H9 (cell line): ENCODE results near the gene SDK1. TPM values are rescaled to one million over a fixed set of nuclear protein-coding genes. Genes with fewer than 3 reads are reported as not detected.
A peak's percentile ranks its signal among the peaks of the same experiment; 100 is the strongest.

Experiments
- DNase-seq: peaks from one replicate; pipeline ENCODE4 v3.0.0-alpha.2; 2017
- H2AFZ ChIP-seq: one replicate; pipeline ENCODE4 v1.6.1; 2013; ENCODE audit warnings: mild to moderate bottlenecking, low read length, control low read depth, moderate library complexity
- H2AK5ac ChIP-seq: 2 replicates; pipeline ENCODE4 v1.6.1; 2013; ENCODE audit warnings: low read length, control low read depth, mixed read lengths; ENCODE audit not compliant: insufficient read length
- H2BK120ac ChIP-seq: one replicate; pipeline ENCODE4 v1.6.1; 2013; ENCODE audit warnings: low read depth, mild to moderate bottlenecking, low read length, control low read depth, inconsistent platforms; ENCODE audit not compliant: poor library complexity, severe bottlenecking
- H2BK12ac ChIP-seq: 2 replicates; pipeline ENCODE4 v1.6.1; 2013; ENCODE audit warnings: low read length, control low read depth, mixed read lengths, low read depth; ENCODE audit not compliant: insufficient read length
- H2BK15ac ChIP-seq: 2 replicates; pipeline ENCODE4 v1.6.1; 2013; ENCODE audit warnings: low read depth, low read length, control low read depth
- H2BK20ac ChIP-seq: one replicate; pipeline ENCODE4 v1.6.1; 2013; ENCODE audit warnings: low read depth, mild to moderate bottlenecking, low read length, control low read depth, inconsistent platforms; ENCODE audit not compliant: poor library complexity, severe bottlenecking
- H2BK5ac ChIP-seq: 2 replicates; pipeline ENCODE4 v1.6.1; 2013; ENCODE audit warnings: low read length, control low read depth, mixed read lengths; ENCODE audit not compliant: insufficient read length
- H3K14ac ChIP-seq: 2 replicates; pipeline ENCODE4 v1.6.1; 2013; ENCODE audit warnings: low read length, control low read depth; ENCODE audit not compliant: insufficient read depth
- H3K18ac ChIP-seq: 2 replicates; pipeline ENCODE4 v1.6.1; 2013; ENCODE audit warnings: low read depth, mild to moderate bottlenecking, mixed read lengths, low read length, control low read depth; ENCODE audit not compliant: insufficient read length
- H3K23ac ChIP-seq: 2 replicates; pipeline ENCODE4 v1.6.1; 2013; ENCODE audit warnings: low read length, control low read depth, mixed read lengths, low read depth; ENCODE audit not compliant: insufficient read length
- H3K23me2 ChIP-seq: 2 replicates; pipeline ENCODE4 v1.6.1; 2013; ENCODE audit warnings: low read depth, mild to moderate bottlenecking, mixed read lengths, low read length, control low read depth; ENCODE audit not compliant: insufficient read length, poor library complexity, severe bottlenecking
- H3K27ac ChIP-seq: 2 replicates; pipeline ENCODE4 v1.5.1; 2013; ENCODE audit warnings: low read length, control low read depth, mixed read lengths, low read depth; ENCODE audit not compliant: insufficient read length
- H3K27me3 ChIP-seq: 2 replicates; pipeline ENCODE4 v1.6.1; 2013; ENCODE audit warnings: low read length, control low read depth, inconsistent platforms; ENCODE audit not compliant: insufficient read depth
- H3K4ac ChIP-seq: 2 replicates; pipeline ENCODE4 v1.6.1; 2013; ENCODE audit warnings: low read depth, mild to moderate bottlenecking, control low read depth, inconsistent platforms, low read length, moderate library complexity
- H3K4me1 ChIP-seq: 2 replicates; pipeline ENCODE4 v1.6.1; 2013; ENCODE audit warnings: low read length, control low read depth, inconsistent platforms; ENCODE audit not compliant: insufficient read depth
- H3K4me2 ChIP-seq: 2 replicates; pipeline ENCODE4 v1.6.1; 2013; ENCODE audit warnings: low read length, control low read depth, mixed read lengths; ENCODE audit not compliant: insufficient read length, insufficient read depth
- H3K56ac ChIP-seq: 2 replicates; pipeline ENCODE4 v1.6.1; 2013; ENCODE audit warnings: low read depth, mild to moderate bottlenecking, mixed read lengths, low read length, control low read depth; ENCODE audit not compliant: insufficient read length
- H3K79me1 ChIP-seq: 2 replicates; pipeline ENCODE4 v1.6.1; 2013; ENCODE audit warnings: low read depth, mild to moderate bottlenecking, moderate library complexity, low read length, control low read depth, inconsistent platforms; ENCODE audit not compliant: insufficient read depth, poor library complexity, severe bottlenecking
- H3K79me2 ChIP-seq: 2 replicates; pipeline ENCODE4 v1.6.1; 2013; ENCODE audit warnings: low read length, control low read depth, inconsistent platforms; ENCODE audit not compliant: insufficient read depth
- H3K9ac ChIP-seq: 2 replicates; pipeline ENCODE4 v1.6.1; 2013; ENCODE audit warnings: low read length, control low read depth, mixed read lengths; ENCODE audit not compliant: insufficient read length; ENCODE audit errors: extremely low read depth
- H3K9me3 ChIP-seq: one replicate; pipeline ENCODE4 v1.6.1; 2013; ENCODE audit warnings: low read depth, low read length, inconsistent platforms; ENCODE audit not compliant: control insufficient read depth
- H3T11ph ChIP-seq: one replicate; pipeline ENCODE4 v1.6.1; 2013; ENCODE audit warnings: mild to moderate bottlenecking, low read length, control low read depth, inconsistent platforms
- H4K20me1 ChIP-seq: one replicate; pipeline ENCODE4 v1.6.1; 2013; ENCODE audit not compliant: control insufficient read depth, insufficient read length, insufficient read depth
- H4K5ac ChIP-seq: 2 replicates; pipeline ENCODE4 v1.6.1; 2013; ENCODE audit warnings: low read depth, mild to moderate bottlenecking, mixed read lengths, low read length, control low read depth; ENCODE audit not compliant: insufficient read length
- H4K8ac ChIP-seq: replicated peaks from 2 replicates; pipeline ENCODE4 v1.6.1; 2013; ENCODE audit warnings: low read length, control low read depth, mixed read lengths, low read depth; ENCODE audit not compliant: insufficient read length
- H4K91ac ChIP-seq: 2 replicates; pipeline ENCODE4 v1.6.1; 2013; ENCODE audit warnings: low read depth, mild to moderate bottlenecking, moderate library complexity, mixed read lengths, low read length, control low read depth; ENCODE audit not compliant: insufficient read length
- H3K27ac Mint-ChIP-seq, 3 experiments: 2 replicates in 2 of 3; 3 replicates in 1 of 3; pipeline ENCODE4 v1.8.0; 2020 to 2021; ENCODE audit warnings: mixed read lengths in 3 of 3, mild to moderate bottlenecking in 1 of 3, moderate library complexity in 1 of 3
- H3K27me3 Mint-ChIP-seq: 2 replicates; pipeline ENCODE4 v1.8.0; 2021; ENCODE audit warnings: low read depth, mild to moderate bottlenecking, moderate library complexity, mixed read lengths
- H3K36me3 Mint-ChIP-seq, 3 experiments: 2 replicates in 2 of 3; 3 replicates in 1 of 3; pipeline ENCODE4 v1.8.0; 2020 to 2021; ENCODE audit warnings: low read depth in 3 of 3, mixed read lengths in 3 of 3; ENCODE audit not compliant: insufficient read depth in 1 of 3
- H3K4me1 Mint-ChIP-seq, 2 experiments: 2 replicates each; pipeline ENCODE4 v1.8.0; 2020; ENCODE audit warnings: mixed read lengths in 2 of 2
- H3K4me3 Mint-ChIP-seq, 2 experiments: 2 replicates in 1 of 2; 3 replicates in 1 of 2; pipeline ENCODE4 v1.8.0; 2020 to 2021; ENCODE audit warnings: mild to moderate bottlenecking in 2 of 2, mixed read lengths in 2 of 2, moderate library complexity in 1 of 2
- H3K9me3 Mint-ChIP-seq, 2 experiments: 2 replicates in 1 of 2; 3 replicates in 1 of 2; pipeline ENCODE4 v1.8.0; 2020; ENCODE audit warnings: mild to moderate bottlenecking in 2 of 2, mixed read lengths in 2 of 2, moderate library complexity in 1 of 2
- WGBS: extraction: QIAGEN DNeasy Blood & Tissue Kit; methylation state at CpG from one replicate; pipeline ENCODE4 v1.1.7; 2013; ENCODE audit warnings: missing lambda C conversion rate, low lambda C conversion rate, mixed read lengths; ENCODE audit not compliant: insufficient read length; ENCODE audit errors: extremely low coverage; 5-methylcytosine and 5-hydroxymethylcytosine counted together
- total RNA-seq: library from RNA; stranded (reverse); gene quantifications from 2 replicates; pipeline ENCODE4 v1.2.1, GENCODE V29; 2021
- TF ChIP-seq, protein P1 (sequence below): fragments of 200-600 bp; sonication (generic); conservative IDR thresholded peaks from 3 replicates; pipeline ENCODE4 v1.8.0; 2021; ENCODE audit warnings: antibody characterized with exemption, mild to moderate bottlenecking

Gene SDK1
- total RNA-seq, 1 experiment from 2014 or later, result 8.7 TPM

DNA sequence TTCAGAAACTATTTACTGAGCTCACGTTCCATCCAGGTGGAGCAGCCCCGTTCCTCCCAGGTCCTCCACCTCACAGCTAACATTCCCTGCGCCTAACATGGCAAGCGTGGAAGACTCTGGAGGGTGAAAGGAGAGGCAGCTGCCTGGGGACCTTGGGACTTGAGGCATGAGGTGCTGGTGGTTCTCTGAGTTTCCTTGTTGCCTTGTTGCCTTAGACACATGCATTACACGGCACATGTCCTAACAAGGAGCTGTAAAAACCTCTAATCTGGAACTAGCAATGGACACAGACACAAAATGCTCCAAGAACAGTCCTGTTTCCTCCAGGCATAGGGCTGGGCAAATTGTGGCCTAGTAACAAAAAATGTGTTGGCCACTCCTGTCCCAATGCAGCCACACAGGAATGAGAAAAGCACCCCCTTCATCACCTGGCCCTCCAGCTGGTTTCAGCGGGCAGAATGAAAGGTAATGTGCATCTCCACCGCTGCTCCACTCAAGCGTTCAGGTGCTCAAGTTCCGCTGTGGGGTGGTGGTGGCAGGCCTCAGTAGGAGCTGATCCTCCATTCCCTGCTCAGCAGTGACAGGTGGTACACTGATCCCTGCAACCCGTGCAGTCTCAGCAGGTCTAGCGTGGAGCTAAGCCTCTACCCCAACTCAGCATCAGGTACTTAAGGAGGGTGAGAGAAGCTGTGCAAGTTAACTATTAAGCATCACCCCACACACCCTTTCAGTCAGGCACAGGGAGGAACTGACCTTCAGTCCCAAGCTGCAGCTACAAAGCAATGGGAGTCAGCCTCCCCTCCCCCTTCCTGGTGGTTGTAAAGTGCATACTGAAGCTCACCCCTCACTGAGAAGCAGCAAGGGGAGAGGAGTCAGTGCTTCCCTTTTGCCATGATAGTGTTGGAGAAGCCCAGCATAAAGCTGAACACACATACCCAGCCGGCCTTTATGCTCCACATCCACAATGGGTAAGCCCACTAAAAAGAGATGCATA lies 382.8 kb downstream of the SDK1 start:
- WGBS, result no CpG with 5 or more reads among the region's 12 CpGs
- Histone ChIP-seq H3K79me1 (no peaks in the 10 kb centered on the region), H4K91ac (no peak overlapping the region), H3K4me1 (peaks cover 9% of the 10 kb centered on the region; the same call in 1 of the 2 replicates), H4K8ac (no peak overlapping the region), H2BK15ac (no peak overlapping the region), H3K23me2 (no peaks in the 10 kb centered on the region), H2AK5ac (no peak overlapping the region), H3K27me3 (no peaks in the 10 kb centered on the region), H2BK120ac (no peak overlapping the region), H3K79me2 (no peaks in the 10 kb centered on the region), H2BK20ac (no peak overlapping the region), H3K14ac (0 out of 2 replicates have a peak overlapping the region, but pooled peaks have one; percentile 43), H4K20me1 (peaks cover 2% of the 10 kb centered on the region), H2BK12ac (no peak overlapping the region), H3K9me3 (peaks cover 2% of the 10 kb centered on the region), H3K18ac (peak overlapping the region; percentile 13), H3K27ac (no peak overlapping the region), H3K56ac (no peak overlapping the region), H4K5ac (no peak overlapping the region), H2AFZ (no peak overlapping the region), H3K23ac (no peak overlapping the region), H3K4me2 (peak overlapping the region; percentile 11), H3K9ac (no peak overlapping the region), H3T11ph (no peak overlapping the region), H2BK5ac (no peak overlapping the region), H3K4ac (no peak overlapping the region)
- DNase-seq, result peak; percentile 58
- TF ChIP-seq, protein P1, sequence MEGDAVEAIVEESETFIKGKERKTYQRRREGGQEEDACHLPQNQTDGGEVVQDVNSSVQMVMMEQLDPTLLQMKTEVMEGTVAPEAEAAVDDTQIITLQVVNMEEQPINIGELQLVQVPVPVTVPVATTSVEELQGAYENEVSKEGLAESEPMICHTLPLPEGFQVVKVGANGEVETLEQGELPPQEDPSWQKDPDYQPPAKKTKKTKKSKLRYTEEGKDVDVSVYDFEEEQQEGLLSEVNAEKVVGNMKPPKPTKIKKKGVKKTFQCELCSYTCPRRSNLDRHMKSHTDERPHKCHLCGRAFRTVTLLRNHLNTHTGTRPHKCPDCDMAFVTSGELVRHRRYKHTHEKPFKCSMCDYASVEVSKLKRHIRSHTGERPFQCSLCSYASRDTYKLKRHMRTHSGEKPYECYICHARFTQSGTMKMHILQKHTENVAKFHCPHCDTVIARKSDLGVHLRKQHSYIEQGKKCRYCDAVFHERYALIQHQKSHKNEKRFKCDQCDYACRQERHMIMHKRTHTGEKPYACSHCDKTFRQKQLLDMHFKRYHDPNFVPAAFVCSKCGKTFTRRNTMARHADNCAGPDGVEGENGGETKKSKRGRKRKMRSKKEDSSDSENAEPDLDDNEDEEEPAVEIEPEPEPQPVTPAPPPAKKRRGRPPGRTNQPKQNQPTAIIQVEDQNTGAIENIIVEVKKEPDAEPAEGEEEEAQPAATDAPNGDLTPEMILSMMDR, result no peak
- no peak overlapping the region; a peak in 1 of 5 replicates for H3K4me3 Mint-ChIP-seq
- H3K4me1 Mint-ChIP-seq, result peaks cover 12 to 24% of the 10 kb centered on the region in 2 experiments
- no peaks in the 10 kb centered on the region; the same call in 1 of the 2 replicates for H3K27me3 Mint-ChIP-seq
- H3K9me3 Mint-ChIP-seq, result peaks cover 4 to 9% of the 10 kb centered on the region in 2 experiments; a peak in 4 of 5 replicates
- peak overlapping the region in 1 of 3 experiments; percentile 32; a peak in 1 of 7 replicates for H3K27ac Mint-ChIP-seq
- peaks cover 3 to 8% (median 4%) of the 10 kb centered on the region in 3 experiments; a peak in 3 of 7 replicates for H3K36me3 Mint-ChIP-seq
